NCI-H146 treated with DMSO at 0.1 percent for 48 hours (cell line): ENCODE measurements around the gene MRPL22.
"Not testable (repeated sequence)": the region's sequence is repeated elsewhere in the genome, so short reads cannot be mapped to it uniquely, and the experiment has no call there.

Experiments
- DNase-seq: peaks from one replicate; lab custom pipeline; 2025; ENCODE audit not compliant: unreplicated experiment; lab: John Stamatoyannopoulos, UW

MRPL22 gene

DNA sequence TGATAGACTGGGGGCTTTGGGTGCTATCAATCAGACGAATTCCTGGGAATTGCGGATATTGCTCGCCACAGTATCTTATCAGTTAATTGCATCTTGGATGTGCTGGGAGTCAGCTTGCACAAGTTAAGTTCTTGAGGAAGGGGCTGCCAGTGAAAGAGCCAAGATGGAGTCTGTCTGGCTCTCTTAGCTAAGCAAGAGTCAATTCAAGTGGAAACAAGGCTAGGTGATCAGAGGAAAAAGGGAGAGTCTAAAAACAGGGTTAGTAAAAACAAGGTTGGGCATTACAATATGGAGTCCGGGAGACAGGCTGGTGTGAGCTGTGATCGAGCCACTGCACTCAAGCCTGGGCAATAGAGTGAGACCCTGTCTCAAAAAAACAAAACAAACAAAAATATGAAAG lies 1.5 kb upstream of the MRPL22 start:
- DNase-seq: not testable (repeated sequence)

DNA sequence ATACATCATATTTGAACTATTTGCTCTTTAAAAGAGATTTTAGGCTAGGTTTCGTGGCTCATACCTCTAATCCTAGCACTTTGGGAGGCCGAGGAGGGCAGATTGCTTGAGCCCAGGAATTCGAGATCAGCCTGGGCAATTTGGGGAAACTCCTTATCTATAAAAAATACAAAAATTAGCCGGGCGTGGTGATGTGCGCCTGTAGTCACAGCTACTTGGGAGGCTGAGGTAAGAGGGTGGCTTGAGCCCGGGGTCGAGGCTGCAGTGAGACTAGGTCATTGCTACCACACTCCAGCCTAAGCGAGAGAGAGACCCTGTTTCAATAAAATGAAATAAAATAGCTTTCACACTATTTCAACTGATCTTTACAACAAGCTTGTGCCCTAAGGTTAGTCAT lies 500 bp upstream of the MRPL22 start:
- no peak for DNase-seq

DNA sequence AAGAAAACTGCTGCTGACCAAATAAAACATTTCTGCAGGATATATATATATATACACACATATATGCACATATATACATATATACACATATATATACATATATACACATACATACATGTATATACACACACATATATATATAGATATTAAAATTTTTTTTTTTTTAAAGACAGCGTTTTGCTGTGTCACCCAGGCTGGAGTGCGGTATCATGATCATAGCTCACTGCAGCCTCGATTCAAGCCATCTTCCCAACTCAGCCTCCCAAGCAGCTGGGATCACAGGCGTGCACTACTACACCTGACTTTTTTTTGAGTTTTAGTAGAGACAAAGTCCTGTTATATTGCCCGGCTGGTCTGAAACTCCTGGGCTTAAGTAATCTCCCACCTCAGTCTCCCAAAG lies 2.7 kb downstream of the MRPL22 start:
- no peak for DNase-seq

DNA sequence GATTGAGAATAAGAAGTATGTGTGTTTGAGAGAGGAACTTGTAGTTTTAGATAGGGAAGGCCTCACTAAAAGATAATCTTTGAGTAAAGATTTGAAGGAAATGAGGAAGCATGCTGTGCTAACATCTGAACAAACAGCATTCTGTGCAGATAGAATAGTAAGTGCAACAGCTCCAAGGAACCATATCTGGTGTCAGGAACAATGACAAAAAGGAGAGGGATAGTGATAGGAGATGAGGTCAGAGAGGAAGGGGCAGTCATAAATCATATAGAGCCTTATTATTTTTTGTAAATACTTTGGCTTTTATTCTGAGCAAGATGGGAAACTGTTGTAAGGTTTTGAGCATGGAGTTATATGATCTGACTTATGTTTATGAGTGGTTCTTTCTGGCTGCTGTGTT lies 3.8 kb downstream of the MRPL22 start:
- DNase-seq: no peak

DNA sequence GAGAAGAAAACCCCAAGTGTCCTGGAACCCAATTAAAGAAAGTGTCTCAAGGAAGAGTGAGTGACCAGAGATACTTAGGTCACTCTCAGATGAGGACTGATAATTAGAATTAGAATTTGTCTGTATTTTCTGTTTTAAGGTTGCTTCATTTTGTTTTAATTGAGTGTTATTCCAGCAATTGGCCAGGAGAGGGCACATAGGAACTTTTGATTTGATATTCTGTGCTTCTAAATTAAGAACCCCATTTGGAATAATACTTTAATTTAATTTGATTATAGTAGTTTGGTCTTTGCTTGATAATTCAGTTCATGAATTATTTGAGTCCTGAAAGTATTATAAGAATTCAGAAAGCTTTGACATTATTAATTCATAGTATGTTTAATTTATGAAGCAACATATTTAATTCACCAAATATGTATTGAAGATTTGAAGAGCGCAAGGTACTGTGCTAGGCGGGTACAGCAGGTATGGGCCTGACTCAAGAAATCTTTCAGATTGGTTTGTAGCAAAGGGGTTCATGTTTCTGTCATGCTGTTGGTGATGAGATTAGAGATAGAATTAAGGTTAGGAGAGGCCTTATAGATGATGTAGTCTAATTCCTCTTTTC lies 4.9 kb downstream of the MRPL22 start:
- DNase-seq: no peak

DNA sequence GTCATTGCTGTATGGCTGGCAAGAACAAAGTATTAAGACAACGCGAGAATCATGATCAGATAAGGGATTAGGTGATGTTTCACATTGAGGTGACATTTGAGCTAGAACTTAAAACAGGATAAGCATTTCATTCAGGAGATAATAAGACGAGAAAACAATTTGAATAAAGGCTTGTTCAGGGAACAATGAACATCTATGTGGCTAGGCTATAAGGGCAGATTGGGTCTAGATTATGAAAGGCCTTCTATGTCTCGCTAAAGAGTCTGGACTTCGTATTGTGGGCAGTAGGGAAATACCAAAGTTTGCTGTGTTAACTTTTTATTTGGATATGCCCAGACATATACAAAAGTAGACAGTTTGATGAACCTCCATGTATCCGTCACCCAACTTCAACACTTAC lies 6.9 kb downstream of the MRPL22 start:
- no peak for DNase-seq

DNA sequence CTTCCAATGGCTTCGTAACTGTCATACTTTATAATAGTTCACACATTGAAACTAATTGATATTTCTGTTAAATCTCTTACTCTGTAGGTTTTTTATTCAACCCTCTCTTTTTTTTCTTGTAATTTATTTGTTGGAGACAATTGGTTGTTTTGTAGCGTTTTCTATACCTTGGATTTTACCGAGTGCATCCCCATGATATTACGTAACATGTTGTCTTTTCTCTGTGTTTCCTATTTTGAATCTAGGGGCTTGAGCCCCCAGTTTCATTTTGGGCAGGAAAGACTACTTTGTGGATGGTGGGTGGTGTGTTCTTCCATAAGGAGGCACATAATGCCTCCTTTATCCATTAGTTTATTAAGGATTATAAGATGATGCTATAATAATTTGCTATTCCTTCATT lies 7.4 kb downstream of the MRPL22 start:
- no peak for DNase-seq

DNA sequence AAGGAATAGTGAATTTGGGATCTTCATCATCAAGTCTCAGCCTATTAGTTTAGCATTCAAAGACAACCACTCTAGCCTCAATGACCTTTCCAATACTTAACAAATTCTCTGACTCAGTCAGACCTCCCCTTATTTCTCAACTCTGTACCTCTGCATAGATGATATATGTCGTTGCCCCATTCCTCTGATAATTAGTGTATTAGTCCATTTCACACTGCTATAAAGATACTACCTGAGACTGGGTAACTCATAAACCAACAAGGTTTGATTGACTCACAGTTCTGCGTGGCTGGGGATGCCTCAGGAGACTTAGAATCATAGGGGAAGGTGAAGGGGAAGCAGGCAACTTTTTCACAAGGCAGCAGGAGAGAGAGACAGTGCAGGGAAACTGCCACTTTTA lies 8.9 kb downstream of the MRPL22 start:
- DNase-seq: no peak

DNA sequence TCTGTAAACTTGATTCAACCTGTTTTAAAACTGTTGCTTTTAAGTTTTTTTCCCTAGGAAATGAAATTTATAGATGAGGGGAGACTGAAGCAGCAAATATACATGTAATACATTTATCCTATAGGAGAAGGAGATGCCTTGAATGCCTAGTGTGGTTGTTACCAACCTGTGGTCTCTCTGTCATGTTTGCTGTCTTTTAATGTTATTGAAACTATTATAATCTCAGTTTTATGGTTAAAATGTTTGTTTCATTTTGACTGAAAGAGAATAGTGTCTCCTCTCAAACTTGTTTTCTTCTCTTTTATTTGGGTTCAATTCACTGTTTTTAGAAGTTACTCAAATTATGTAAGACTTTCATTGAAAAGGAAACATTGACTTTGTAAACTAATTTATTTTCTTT lies 15.8 kb downstream of the MRPL22 start:
- DNase-seq: no peak

DNA sequence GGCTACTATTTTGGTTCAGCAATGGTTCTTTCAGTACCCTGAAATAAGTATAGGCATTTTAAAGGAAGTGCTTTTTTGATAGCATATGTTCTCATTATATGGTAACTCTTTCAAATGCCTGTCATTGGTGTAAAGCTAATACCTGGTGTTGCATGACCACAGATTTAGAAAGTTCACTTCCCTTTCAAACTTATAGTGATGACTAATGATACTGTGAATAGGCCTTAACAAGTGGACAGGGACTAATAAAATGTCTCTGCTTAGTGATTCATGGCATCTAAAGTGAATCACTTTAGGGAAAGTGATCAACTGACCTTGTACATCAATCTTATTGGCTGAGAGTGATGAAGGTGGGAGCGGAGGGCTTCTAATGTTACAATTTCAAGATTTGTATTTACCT lies 21.6 kb downstream of the MRPL22 start:
- DNase-seq: no peak

DNA sequence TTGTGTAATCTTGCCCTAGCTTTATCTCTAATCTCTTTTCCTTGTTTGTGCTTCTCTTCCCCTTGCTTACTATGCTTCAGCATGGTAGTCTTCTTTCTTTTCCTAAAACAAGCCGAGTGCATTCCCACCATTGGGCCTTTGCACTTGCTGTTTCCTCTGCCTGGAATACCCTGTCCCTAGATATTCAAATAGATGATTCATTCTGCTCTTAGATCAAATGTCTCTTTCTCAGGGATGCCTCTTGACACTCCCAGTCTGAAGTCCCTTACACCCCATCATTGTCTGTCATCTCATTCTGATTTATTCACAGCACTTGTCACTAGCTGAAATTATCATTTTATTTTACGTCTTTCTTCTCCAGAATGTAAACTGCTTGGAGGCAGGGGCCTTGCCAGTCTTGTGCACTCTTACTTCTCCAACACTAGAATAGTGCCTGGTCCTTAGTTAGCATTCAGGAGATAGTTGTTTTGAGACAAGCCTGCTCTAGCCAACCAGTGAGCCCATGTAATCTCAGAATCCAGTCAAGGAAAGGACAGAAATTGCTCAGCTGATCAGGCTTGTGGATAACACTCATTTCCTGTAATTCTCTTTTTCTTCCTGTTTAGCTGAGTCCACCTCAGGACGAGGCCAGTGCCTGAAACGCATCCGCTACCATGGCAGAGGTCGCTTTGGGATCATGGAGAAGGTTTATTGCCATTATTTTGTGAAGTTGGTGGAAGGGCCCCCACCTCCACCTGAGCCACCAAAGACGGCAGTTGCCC lies 25.4 kb downstream of the MRPL22 start:
- no peak for DNase-seq

DNA sequence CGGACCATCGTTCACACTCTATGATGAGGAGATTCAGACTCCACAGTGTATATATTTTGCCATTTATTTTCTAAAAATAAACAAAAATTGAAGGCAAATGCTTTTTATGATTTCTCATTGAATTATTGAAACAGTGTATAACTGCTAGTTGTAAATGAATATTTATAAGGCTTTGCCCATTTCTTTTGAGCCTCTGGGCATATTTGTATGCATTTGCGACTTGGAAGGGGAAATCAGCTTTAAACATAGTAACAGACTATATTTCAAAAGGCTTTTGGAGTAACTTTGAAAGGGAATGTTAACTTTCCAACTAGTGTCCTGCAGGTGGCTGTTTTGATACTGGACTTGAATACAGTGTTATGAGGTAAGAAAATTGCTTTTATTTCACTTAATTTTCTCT lies 26.0 kb downstream of the MRPL22 start:
- DNase-seq: no peak

DNA sequence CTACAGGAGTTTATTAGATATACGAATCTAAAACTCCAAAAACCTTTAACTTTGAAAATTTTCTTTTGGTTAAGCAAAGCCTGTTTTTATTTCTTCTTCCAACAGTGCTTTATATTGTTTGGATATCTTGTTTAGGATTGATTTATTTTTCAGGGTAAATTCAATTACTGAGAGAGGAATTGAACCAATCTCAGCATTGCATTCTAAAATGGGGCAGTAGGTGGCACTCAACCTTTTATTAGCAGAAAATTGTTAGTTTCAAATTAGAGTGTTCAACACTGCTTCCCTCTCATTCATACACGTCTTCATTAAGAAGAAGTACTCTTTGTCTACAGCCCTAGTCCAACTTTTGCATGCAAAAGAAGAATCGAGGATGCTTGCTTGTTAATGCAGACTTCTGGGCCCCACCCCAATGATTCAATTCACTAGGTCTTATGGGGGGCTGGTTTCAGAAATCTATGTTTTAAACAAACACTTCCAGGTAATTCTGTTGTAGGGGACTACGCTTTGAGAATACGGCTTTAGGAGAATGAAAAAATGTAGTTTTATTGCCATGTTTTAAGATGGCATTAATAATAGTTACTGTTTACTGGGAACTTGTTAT lies 26.6 kb downstream of the MRPL22 start:
- no peak for DNase-seq

DNA sequence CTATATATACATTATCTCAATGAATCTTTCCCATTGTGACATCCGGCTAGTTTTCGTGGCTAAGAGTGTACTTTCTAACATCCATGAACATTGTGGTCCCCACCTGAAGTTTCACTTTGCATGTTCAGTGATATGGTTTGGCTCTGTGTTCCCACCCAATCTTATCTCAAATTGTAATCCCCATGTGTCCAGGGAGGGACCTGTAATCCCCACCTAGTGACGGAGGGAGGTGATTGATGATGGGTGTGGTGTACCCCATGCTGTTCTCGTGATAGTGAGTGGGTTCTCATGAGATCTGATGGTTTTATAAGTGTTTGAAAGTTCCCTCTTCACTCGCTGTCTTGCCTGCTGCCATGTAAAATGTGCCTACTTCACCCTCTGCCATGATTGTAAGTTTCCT lies 28.1 kb downstream of the MRPL22 start:
- DNase-seq: no peak

DNA sequence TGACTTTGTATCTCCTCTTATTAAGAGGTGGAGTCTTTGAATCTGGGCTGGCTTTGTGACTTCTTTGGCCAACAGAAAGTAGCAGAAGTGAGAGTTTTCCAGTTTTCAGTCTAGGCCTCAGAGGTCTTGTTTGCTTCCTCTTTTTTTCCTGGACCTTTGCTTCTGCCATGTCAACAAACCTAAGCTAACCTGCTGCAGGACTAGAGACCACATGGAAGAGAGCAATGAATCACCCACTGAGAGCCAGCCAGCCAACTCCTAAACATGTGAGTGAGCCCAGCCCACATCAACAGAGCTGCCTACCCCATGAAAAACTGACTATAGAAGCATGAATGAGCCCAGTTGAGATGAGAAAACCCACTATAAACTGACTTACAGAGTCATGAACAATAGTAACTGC lies 29.9 kb downstream of the MRPL22 start:
- DNase-seq: no peak

DNA sequence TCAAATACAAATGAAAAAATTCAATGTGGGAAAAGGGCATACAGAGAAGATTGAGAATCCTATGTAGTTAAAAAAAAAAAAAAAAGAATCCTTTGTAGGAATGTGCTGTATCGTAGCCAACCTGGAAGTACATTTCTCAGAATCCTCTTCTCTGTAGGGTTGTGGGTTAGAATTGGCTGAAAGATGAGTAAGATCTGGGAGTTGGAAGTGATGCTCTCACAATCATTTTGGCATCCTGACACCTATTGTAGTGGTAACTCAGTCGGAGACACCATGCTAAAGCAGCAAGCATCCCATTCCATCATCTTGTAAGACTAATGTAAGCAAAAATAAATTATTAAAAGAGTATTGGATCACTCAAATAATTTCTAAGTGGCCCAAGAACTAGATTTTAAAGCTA lies 30.6 kb downstream of the MRPL22 start:
- DNase-seq: no peak

DNA sequence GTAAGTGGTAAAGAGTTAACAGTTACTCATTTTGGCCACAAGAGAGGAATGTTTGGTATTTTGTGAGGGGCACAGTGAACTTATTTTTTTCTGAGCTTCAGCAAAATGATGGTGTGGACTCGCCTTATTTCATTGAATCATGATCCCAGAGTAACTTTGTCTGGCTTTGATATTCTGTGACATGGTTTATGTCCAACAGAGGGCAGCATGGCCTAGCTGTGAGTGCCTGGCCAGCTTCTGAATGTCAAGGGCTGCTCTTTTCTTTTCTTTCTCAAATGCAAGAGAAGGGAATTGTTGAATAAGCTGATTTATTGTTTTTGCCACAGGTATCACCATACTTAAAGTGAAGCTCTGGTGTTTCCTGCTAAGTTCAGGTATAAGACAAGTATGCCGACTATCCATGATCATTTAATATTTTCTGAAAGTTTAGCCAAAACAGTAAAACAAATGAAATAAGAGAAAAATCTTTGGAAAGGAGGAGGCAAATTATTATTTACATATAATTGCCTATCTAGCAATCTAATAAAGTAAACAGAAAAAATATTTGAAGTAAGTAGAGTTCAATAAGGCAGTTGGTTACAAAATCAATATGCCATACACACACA lies 31.7 kb downstream of the MRPL22 start:
- peak; percentile 3 for DNase-seq

DNA sequence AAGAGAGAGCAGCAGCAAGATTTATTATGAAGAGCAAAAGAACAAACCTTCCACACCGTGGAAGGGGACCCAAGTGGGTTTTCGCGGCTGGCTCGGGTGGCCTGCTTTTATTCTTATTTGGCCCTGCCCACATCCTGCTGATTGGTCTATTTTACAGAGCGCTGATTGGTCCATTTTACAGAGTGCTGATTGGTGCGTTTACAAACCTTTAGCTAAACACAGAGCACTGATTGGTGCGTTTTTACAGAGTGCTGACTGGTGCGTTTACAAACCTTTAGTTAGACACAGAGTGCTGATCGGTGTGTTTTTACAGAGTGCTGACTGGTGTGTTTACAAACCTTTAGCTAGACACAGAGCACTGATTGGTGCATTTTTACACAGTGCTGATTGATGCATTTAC lies 35.2 kb downstream of the MRPL22 start:
- DNase-seq: not testable (repeated sequence)

DNA sequence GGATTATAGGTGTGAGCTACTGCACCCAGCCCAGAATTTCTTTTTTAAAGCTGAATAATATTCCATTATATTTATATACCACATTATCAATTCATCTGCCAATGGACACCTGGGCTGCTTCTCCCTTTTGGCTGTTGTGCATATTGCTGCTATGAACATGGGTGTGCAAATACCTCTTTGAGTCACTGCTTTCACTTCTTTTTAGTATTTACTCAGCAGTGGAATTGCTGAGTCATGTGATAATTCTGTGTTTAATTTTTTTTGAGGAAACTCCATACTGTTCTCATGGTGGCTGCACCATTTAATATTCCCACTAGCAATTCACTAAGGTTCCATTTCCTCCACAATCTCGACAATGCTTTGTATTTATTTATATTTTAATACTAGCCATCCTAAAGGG lies 36.5 kb downstream of the MRPL22 start:
- no peak for DNase-seq

DNA sequence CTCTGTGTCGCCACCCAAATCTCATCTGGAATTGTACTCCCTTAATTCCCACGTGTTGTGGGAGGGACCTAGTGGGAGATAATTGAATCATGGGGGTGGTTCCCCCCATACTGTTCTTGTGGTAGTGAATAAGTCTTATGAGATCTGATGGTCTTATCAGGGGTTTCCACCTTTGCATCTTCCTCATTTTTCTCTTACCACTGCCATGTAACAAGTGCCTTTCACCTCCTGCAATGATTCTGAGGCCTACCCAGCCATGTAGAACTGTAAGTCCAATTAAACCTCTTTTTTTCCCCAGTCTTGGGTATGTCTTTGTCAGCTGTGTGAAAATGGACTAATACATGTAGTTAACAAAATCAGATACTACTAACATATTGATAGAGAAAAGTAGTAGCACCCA lies 37.4 kb downstream of the MRPL22 start:
- not testable (repeated sequence) for DNase-seq

DNA sequence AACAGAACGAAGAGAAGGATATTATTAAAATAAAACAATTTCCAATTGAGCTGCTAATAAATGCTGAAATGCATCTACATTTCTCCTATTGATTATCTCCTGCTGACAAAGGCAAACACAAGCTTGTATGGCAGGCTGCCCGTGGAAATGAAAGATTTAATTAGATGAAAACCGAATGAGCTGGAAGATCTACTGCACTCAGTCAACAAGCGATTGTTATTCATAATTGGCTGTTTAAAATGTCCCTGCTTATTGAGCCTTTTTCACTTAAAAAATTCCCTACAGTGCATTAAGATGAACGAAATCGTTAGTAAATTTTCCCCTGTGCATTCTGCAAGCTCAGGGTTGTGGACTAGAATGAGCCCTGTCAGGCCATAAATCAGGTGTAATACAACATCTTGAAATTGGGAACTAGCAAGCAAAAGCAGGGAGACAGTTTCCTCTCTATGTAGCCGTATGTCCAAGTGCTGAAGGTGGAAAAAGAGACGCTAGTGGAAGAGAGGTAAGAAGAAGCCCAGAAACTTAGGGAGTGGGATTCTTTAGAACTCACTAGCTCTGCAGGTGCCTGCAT lies 44.2 kb downstream of the MRPL22 start:
- peak; percentile 82 for DNase-seq

DNA sequence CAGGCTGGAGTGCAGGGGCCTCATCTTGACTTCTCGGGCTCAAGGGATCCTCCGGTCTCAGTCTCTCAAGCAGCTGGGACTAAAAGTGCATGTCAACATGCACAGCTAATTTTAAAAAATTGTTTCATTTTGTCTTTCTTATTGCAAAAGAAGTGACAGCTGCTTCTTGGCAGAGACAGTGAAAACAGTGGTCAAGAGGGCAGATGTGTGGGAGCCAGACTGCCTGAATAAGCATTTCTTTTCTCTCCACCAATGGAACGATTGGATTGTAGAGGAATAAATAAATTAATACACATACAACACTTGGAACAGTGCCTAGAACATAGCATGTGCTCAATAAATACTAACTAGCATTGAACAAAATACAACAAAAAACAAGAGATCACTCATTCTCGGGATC lies 45.3 kb downstream of the MRPL22 start:
- no peak for DNase-seq
